Measurements from ENCODE around the gene UPP1. TPM values are rescaled to one million over a fixed set of nuclear protein-coding genes. Genes with fewer than 3 reads are reported as not detected.
A peak's percentile ranks its signal among the peaks of the same experiment; 100 is the strongest.

The UPP1 gene
- 1 to 10 TPM in 5 of 6 donors, not detected in 1; 2.7 to 5.6 (median 3.3) TPM for polyA plus RNA-seq (ENCODE audit: low read depth in 6 of 6)

DNA sequence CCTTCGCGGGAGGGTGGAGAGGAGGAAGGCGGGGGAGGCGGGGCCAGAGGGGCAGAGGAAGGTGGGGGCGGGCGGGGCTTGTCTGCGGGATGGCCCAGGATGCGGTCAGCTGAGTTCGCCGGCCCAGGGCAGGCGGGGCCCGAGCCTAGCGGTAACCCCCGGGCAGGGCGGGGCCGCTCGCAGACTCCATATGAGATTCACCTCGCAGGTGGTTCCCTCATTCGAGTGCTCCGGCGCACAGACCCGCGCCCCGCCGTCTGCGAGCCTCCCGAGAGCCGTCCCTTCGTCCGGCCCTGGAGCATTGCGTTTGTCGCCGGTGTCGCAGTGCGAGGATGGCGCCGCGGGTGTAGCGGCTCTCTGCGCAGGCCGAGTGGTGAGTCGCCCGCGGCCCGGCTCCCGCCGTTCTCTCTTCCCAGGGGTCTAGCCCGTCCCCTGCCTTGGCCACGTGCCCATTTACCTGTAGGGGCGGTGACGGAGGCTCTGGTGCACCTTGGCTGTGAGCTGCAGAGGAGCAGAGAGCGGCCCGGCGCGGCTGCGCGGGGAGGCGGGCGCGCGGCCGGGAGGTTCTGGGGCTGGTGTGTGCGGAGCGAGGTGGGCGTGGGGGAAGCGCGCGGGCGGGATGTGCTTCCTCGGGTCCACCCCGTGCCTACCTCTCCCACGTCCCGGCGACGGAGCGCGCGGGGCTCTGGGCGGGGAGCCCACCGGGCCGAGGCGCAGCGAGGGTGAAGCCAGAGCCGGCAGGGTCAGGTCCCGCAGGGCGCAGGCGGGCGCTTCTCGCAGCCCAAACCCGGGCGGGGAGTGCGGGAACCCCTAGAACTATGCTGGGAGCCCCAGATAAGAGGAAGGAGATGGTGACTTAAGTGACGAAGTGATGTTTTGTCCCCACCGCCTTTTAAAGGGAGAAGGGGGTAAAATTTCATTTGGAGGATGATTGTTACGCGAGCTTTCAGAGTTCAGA lies at the start of gene UPP1:
TSS of gene UPP1 (plus strand) at position 220 of the 958 bp plus-strand sequence. CDS start 5,519 bp downstream, outside the sequence.
- Mint-ChIP-seq H3K27ac (peak within 1 kb of the TSS in 4 of 6 donors; percentile 74 to 93 (median 75)), H3K36me3 (no peaks in the 10 kb centered on the region), H3K4me1 (peaks cover 13 to 23% (median 13%) of the 10 kb centered on the region in 3 donors), H3K9me3 (no peaks in the 10 kb centered on the region), H3K27me3 (peaks cover 0 to 7% (median 0%) of the 10 kb centered on the region in 3 donors), H3K4me3 (peak within 1 kb of the TSS; percentile 82 to 97 (median 90))
- peak; percentile 75 to 76 for ATAC-seq (ENCODE audit: low read depth in 2 of 2)
- peak; percentile 59 for DNase-seq

DNA sequence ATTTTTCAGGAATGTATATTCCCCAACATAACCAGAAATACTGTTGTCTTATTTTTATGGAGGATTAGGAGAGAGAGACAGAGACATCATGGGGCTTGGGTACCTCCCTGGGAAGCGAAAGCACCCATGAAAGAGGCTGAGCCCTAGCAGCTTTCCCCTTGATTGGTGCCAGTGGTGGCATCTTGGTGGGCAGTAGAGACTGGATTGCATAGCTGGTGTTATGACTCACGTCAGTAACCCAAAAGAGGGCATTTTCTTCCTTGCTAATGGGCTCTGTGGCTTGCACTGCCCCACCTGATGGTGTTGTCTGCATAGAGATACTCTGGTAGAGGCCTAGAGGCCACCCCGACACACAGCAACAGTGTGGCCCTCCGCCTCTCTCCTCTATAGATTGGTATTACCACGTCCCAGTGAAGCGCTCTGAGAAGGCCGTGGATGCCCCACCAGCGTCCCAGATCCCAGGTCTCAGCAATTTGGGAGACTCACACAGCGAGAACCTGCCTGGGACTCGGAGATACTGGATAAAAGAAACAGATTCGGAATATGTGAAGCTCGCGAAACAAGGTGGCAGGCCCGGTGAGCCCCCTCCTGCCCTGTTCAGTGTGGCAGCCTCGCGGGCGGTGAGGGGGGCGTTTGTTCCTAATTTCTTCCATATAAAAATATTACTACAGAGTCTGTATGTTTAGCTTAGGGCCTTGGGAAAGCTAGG lies 48.0 kb upstream of the UPP1 start:
- peak overlapping the region in 1 of 6 donors; percentile 33 for H3K27ac Mint-ChIP-seq
- no peak for ATAC-seq (ENCODE audit: low read depth in 2 of 2)

DNA sequence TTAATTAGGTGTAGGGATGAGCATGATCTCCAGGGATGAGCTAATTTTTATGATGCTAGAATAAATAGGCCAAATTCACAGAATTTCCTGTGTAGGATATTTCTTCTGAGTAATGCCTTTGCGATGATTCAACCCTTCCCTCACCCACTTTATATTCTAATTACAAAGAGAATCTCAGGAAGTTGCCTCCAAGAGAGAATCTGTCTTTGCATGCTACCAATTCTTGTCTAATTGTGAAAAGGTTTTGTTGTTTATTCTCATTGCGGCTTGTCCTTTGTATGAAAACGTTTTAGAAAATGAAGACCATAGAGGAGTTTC lies 47.5 kb upstream of the UPP1 start:
- Mint-ChIP-seq H3K9me3 (no peaks in the 10 kb centered on the region), H3K27ac (no peak overlapping the region), H3K4me1 (no peaks in the 10 kb centered on the region), H3K36me3 (no peaks in the 10 kb centered on the region), H3K27me3 (peaks cover 11 to 45% (median 14%) of the 10 kb centered on the region in 3 donors), H3K4me3 (no peak overlapping the region)
- no peak for DNase-seq
- ATAC-seq (ENCODE audit: low read depth in 2 of 2), result no peak

More for the DNA sequence above, 48.0 kb upstream of the UPP1 start:
- Mint-ChIP-seq H3K4me1 (peaks cover 0 to 4% (median 4%) of the 10 kb centered on the region in 3 donors), H3K4me3 (no peak overlapping the region), H3K27me3 (peaks cover 16 to 47% (median 19%) of the 10 kb centered on the region in 3 donors), H3K36me3 (no peaks in the 10 kb centered on the region), H3K9me3 (no peaks in the 10 kb centered on the region)
- no peak for DNase-seq

DNA sequence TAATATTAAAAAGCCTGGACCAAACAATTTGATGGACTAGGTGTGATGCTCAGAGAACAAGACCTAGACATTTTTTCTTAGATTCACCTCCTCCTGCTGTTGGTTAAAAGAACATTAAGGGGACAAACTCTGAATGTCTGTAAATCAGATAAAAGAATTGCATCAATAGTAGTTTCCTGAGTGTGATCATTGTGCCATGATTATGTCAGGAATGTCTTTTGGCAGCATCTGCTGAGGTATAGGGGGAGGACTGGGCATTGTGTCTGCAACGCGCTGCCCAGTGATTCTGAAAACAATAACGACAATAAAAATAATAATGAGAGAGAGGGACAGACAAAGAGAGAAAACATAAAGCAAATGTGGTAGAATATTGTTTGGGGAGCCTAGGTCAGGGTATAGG lies 46.8 kb upstream of the UPP1 start:
- H3K27ac Mint-ChIP-seq, result no peak overlapping the region
- no peaks in the 10 kb centered on the region for H3K9me3 Mint-ChIP-seq
- H3K36me3 Mint-ChIP-seq, result no peaks in the 10 kb centered on the region
- H3K4me3 Mint-ChIP-seq, result no peak overlapping the region
- DNase-seq (no peak), ATAC-seq (ENCODE audit: low read depth in 2 of 2) (no peak)
- H3K27me3 Mint-ChIP-seq, result peaks cover 7 to 39% (median 8%) of the 10 kb centered on the region in 3 donors
- H3K4me1 Mint-ChIP-seq, result no peaks in the 10 kb centered on the region

DNA sequence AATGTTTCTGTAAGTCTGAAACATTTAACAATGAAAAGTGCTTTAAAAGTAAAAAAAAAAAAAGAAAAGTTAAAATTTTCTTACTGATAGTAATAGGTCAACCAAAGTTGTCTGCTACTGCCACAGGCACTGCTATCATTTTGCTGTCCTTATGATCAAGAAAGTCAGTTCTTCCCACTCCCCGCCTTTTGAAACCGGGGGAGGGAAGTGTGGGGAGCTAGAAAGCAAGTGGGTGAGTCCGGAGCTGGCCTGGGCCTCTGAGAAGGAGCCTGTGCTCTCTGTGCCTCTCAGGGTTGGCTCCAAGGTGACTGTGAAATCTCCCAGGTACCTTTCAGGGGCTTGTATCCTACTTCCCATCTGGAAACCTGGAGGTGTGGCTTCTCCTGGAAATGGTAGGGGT lies 46.4 kb upstream of the UPP1 start:
- no peaks in the 10 kb centered on the region for H3K9me3 Mint-ChIP-seq
- H3K4me1 Mint-ChIP-seq, result no peaks in the 10 kb centered on the region
- no peak overlapping the region for H3K4me3 Mint-ChIP-seq
- H3K27me3 Mint-ChIP-seq, result peaks cover 7 to 34% (median 7%) of the 10 kb centered on the region in 3 donors
- DNase-seq (no peak), ATAC-seq (ENCODE audit: low read depth in 2 of 2) (no peak)
- no peak overlapping the region for H3K27ac Mint-ChIP-seq
- H3K36me3 Mint-ChIP-seq, result no peaks in the 10 kb centered on the region

DNA sequence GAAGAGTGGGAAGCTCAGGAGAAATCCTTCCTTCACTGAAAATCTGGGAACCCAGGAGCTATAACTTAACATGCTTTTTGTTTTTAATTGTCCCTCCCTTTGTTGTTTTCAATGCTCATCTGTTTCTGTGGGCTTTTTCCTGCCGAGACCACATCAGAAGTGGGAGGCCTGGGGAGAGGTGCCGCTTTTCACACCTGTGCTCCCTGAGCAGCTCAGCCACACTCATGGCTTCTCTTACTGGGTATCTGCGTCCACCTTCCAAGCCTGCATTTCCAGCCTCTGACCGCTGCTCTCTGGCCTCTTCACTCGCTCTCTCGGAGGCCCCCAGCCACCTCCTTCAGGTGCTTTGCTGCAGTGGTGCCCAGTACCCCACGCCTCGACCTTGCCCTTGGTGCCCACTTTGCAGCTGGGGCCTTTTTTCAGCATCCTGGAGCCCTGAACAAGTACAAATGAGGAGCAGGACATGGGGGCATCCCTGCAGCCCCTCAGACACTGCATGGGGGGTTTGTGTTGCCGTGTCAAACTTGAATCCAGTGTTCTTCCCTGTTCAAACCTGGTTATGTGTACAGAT lies 43.8 kb upstream of the UPP1 start:
- Mint-ChIP-seq H3K27ac (peak overlapping the region in 2 of 6 donors; percentile 8 to 27), H3K27me3 (peaks cover 0 to 29% (median 24%) of the 10 kb centered on the region in 3 donors), H3K4me1 (no peaks in the 10 kb centered on the region), H3K9me3 (no peaks in the 10 kb centered on the region), H3K36me3 (no peaks in the 10 kb centered on the region), H3K4me3 (peak overlapping the region in 1 of 8 donors; percentile 49)
- ATAC-seq (ENCODE audit: low read depth in 2 of 2), result no peak
- no peak for DNase-seq

DNA sequence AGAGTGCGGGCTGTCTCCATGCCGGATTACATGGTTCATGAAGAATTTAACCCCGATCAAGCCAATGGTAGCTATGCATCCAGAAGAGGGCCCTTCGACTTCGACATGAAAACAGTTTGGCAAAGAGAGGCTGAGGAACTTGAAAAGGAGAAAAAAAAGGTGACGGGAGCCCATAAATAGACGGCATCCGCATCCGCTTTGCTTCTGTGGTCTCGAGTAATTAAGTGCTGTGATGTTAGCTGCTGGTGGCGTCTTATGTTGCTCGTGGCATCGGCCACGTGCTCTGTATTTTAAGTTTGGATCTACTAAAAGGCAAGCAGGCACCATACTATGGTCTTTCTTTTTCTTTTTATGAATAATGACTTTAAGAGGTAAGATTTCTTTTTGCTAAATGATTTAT lies 42.6 kb upstream of the UPP1 start:
- H3K9me3 Mint-ChIP-seq, result no peaks in the 10 kb centered on the region
- DNase-seq (no peak), ATAC-seq (ENCODE audit: low read depth in 2 of 2) (no peak)
- peaks cover 0 to 25% (median 25%) of the 10 kb centered on the region in 3 donors for H3K27me3 Mint-ChIP-seq
- H3K4me1 Mint-ChIP-seq, result no peaks in the 10 kb centered on the region
- H3K4me3 Mint-ChIP-seq, result no peak overlapping the region
- peak overlapping the region in 1 of 6 donors; percentile 48 for H3K27ac Mint-ChIP-seq
- no peaks in the 10 kb centered on the region for H3K36me3 Mint-ChIP-seq

DNA sequence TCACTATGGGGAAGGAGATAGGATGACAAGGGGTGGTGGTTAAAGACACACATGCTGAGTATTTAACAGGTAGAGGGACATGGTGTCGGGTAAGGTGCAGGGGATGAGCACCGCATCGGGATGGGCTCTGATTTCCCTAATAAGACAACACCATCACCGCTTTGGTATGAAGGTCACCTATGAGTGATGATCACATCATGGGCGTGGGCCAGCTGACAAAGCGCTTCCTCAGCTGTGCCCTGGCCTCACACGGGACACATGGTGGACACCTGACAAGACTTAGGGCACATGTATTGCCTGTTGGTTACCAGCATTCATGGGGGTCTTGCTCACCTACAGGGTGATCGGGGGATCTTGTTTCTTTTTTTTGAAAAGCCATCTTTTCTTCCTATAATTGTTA lies 41.0 kb upstream of the UPP1 start:
- DNase-seq (no peak), ATAC-seq (ENCODE audit: low read depth in 2 of 2) (no peak)
- no peaks in the 10 kb centered on the region for H3K36me3 Mint-ChIP-seq
- no peak overlapping the region for H3K27ac Mint-ChIP-seq
- H3K9me3 Mint-ChIP-seq, result no peaks in the 10 kb centered on the region
- H3K27me3 Mint-ChIP-seq, result peaks cover 0 to 34% (median 33%) of the 10 kb centered on the region in 3 donors
- no peak overlapping the region for H3K4me3 Mint-ChIP-seq
- no peaks in the 10 kb centered on the region for H3K4me1 Mint-ChIP-seq

DNA sequence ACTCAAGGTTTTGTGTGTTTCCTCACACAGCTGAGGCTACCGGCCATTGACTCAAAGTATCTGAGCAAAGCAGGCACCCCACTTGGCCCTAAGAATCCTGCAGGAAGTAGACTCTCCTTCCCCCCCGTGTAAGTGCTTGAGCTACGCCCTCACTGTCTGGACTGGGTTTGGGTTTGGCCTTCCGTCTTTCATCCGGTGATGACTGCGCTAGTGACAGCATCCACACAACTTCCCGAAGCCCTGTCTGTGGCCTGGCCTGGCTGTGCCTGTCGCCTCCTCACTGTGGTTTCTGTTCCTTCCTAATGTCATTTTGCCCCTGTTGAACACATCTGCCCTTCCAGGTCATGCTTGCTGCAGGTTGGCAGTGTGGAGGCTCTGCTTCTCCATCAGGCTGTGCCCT lies 39.2 kb upstream of the UPP1 start:
- DNase-seq, result no peak
- H3K27ac Mint-ChIP-seq, result peak overlapping the region in 1 of 6 donors; percentile 29
- H3K27me3 Mint-ChIP-seq, result peaks cover 0 to 33% (median 33%) of the 10 kb centered on the region in 3 donors
- no peaks in the 10 kb centered on the region for H3K36me3 Mint-ChIP-seq
- H3K4me3 Mint-ChIP-seq, result no peak overlapping the region
- peaks cover 0 to 2% (median 0%) of the 10 kb centered on the region in 7 donors for H3K9me3 Mint-ChIP-seq
- H3K4me1 Mint-ChIP-seq, result no peaks in the 10 kb centered on the region
- ATAC-seq (ENCODE audit: low read depth in 2 of 2), result no peak

DNA sequence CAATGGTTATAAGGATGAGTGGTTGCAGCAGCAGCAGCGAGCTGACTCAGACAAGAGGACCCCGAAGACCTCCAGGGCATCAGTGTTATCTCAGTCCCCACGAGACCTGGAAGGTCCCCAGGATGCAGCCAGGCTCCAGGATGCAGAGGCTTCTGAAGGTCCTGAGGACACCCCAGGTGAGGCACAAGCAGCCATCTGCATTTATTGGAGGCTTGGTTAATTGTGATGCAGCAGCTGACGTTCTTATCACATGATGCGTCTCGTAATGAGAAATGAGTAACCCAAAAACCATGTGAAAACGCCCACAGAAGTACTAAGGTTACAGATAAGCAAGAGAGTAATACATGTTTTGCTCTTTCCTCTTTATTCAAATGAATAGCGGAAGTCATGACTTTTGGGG lies 36.3 kb upstream of the UPP1 start:
- ATAC-seq (ENCODE audit: low read depth in 2 of 2), result peak in 1 of 2 donors; percentile 35
- Mint-ChIP-seq H3K4me1 (no peaks in the 10 kb centered on the region), H3K27ac (no peak overlapping the region), H3K36me3 (peaks cover 8 to 10% of the 10 kb centered on the region in 2 donors), H3K4me3 (no peak overlapping the region), H3K9me3 (peaks cover 0 to 12% (median 10%) of the 10 kb centered on the region in 7 donors), H3K27me3 (peaks cover 0 to 28% (median 26%) of the 10 kb centered on the region in 3 donors)
- DNase-seq, result no peak

DNA sequence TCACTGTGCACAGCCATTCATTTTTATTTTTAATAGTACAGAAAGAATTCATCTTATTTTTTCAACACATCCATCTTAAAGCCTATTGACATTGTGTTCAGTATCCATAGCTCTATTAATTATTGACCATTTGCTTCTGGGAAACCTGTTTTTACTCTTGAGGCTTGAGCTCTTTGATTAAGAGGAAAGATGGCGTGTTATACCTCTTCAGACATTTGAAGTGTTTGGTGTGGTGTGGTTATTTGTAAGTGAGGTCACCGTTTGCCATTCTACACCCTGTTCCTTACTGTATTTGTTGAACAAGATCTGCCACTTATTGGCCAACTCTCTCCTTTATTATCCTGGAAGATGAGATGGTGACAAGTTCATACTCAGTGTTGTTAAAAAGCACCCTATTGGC lies 35.3 kb upstream of the UPP1 start:
- DNase-seq (no peak), ATAC-seq (ENCODE audit: low read depth in 2 of 2) (no peak)
- Mint-ChIP-seq H3K4me1 (no peaks in the 10 kb centered on the region), H3K9me3 (peaks cover 0 to 21% (median 13%) of the 10 kb centered on the region in 7 donors), H3K36me3 (peaks cover 8 to 10% of the 10 kb centered on the region in 2 donors), H3K4me3 (no peak overlapping the region), H3K27ac (no peak overlapping the region), H3K27me3 (peaks cover 0 to 34% (median 24%) of the 10 kb centered on the region in 3 donors)

DNA sequence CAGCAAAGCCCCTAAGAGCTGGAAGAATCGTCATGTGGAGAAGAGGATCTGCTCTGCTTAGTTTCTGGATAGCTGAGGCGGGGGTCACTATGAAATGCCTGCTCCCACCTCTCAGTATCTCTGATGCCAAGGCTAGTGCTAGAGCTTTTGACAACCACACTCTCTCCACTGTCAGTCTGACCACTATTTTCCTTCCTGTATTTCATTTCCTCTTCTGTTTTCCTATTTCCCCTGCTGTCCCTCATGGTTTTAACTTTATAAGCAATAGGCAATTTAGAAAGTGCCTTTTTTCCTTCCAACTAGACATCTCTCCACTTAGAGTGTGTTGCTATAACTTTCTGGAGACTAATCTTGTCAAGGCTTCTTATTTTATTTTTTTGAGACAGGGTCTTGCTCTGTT lies 30.1 kb upstream of the UPP1 start:
- Mint-ChIP-seq H3K4me1 (no peaks in the 10 kb centered on the region), H3K27ac (no peak overlapping the region), H3K27me3 (peaks cover 14 to 47% (median 25%) of the 10 kb centered on the region in 3 donors), H3K9me3 (peaks cover 0 to 31% (median 18%) of the 10 kb centered on the region in 7 donors), H3K36me3 (peaks cover 8 to 19% of the 10 kb centered on the region in 2 donors), H3K4me3 (no peak overlapping the region)
- DNase-seq (no peak), ATAC-seq (ENCODE audit: low read depth in 2 of 2) (no peak)

DNA sequence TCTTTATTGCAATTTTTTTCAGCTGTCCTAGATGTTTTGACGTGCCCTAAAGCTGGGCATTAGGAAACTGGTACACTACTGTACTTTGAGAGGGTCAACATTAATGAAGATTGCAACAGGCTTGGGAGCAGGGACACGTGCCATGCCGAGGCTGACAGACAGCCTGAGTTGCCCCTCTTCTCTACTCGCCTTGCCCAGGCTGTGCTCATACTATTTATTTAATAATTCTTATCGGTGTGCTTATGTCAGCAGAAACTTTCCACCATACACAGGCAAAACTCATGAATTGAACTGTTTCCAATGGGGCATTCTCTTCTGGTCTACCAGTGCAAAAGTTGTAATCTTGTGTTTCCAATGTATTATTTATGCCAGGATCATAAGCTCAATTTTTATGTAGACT lies 29.4 kb upstream of the UPP1 start:
- DNase-seq, result no peak
- Mint-ChIP-seq H3K27ac (no peak overlapping the region), H3K4me3 (no peak overlapping the region), H3K36me3 (peaks cover 8 to 20% of the 10 kb centered on the region in 2 donors), H3K27me3 (peaks cover 14 to 54% (median 29%) of the 10 kb centered on the region in 3 donors), H3K4me1 (no peaks in the 10 kb centered on the region), H3K9me3 (peaks cover 0 to 36% (median 18%) of the 10 kb centered on the region in 7 donors)
- ATAC-seq (ENCODE audit: low read depth in 2 of 2), result no peak

All from naive B cell (primary cell).